Measurements from ENCODE around the gene POU2F3.

DNA sequence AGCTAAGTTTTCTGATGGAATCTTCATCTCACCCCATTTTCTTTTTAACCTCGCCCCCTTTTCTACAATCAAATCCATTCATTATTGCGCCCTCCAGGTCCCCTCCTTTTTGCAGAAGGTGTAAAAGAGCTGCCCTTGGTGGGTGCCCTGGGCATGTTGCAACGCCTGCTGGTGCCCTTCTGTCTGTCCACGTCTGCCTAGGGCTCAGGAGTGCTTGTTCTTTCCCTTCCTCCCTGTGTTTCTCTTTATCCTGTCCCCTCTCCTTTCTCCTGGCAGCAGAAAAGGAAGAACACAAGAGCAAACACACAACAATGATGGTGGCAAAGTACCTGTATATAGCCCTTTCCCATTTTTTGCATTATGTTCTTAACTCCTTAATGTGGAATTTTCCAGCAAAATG is 79.0 kb downstream of the POU2F3 start:
- TF ChIP-seq, protein P1, sequence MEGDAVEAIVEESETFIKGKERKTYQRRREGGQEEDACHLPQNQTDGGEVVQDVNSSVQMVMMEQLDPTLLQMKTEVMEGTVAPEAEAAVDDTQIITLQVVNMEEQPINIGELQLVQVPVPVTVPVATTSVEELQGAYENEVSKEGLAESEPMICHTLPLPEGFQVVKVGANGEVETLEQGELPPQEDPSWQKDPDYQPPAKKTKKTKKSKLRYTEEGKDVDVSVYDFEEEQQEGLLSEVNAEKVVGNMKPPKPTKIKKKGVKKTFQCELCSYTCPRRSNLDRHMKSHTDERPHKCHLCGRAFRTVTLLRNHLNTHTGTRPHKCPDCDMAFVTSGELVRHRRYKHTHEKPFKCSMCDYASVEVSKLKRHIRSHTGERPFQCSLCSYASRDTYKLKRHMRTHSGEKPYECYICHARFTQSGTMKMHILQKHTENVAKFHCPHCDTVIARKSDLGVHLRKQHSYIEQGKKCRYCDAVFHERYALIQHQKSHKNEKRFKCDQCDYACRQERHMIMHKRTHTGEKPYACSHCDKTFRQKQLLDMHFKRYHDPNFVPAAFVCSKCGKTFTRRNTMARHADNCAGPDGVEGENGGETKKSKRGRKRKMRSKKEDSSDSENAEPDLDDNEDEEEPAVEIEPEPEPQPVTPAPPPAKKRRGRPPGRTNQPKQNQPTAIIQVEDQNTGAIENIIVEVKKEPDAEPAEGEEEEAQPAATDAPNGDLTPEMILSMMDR (IDR thresholded peaks at IDR 0.05) = no peak
- no peak for TF ChIP-seq POLR2A (IDR thresholded peaks at IDR 0.05)
